GM12873 (cell line): Measurements from ENCODE around the gene LSAMP.

Experiments used
- CTCF ChIP-seq: IDR thresholded peaks from 2 replicates; pipeline ENCODE4 v1.5.1; 2012; ENCODE audit warnings: low read depth, mild to moderate bottlenecking, moderate library complexity, low read length, control low read depth; ENCODE audit not compliant: insufficient read depth; ENCODE audit errors: missing control alignments

LSAMP gene

GRCh38 chr3:115982108-115982507 is 463.2 kb downstream of the LSAMP start:
- TF ChIP-seq CTCF, result no peak

- no peak for TF ChIP-seq CTCF
Observed at GRCh38 chr3:115980709-115981108, 464.6 kb downstream of the LSAMP start.

- TF ChIP-seq CTCF, result peak; percentile 31
Observed at GRCh38 chr3:115977866-115978265, 467.4 kb downstream of the LSAMP start.

GRCh38 chr3:115975796-115976195 is 469.5 kb downstream of the LSAMP start:
- no peak for TF ChIP-seq CTCF

GRCh38 chr3:115975353-115975752 is 469.9 kb downstream of the LSAMP start:
- TF ChIP-seq CTCF, result no peak

- no peak for TF ChIP-seq CTCF
Observed at GRCh38 chr3:115974940-115975339, 470.3 kb downstream of the LSAMP start.

- TF ChIP-seq CTCF, result no peak
Observed at GRCh38 chr3:115968871-115969270, 476.4 kb downstream of the LSAMP start.
